ENCODE measurements around the gene NT5DC3. TPM values are rescaled to one million over a fixed set of nuclear protein-coding genes. Genes with fewer than 3 reads are reported as not detected.
"Not testable (repeated sequence)": the region's sequence is repeated elsewhere in the genome, so short reads cannot be mapped to it uniquely, and the experiment has no call there.

Gene NT5DC3
- total and polyA plus RNA-seq, 9 of the 15 experiments (the other 6 are each of a cell fraction or from before 2014, with no cell fraction given) = 6.3 to 33.5 (median 24.5) TPM

DNA sequence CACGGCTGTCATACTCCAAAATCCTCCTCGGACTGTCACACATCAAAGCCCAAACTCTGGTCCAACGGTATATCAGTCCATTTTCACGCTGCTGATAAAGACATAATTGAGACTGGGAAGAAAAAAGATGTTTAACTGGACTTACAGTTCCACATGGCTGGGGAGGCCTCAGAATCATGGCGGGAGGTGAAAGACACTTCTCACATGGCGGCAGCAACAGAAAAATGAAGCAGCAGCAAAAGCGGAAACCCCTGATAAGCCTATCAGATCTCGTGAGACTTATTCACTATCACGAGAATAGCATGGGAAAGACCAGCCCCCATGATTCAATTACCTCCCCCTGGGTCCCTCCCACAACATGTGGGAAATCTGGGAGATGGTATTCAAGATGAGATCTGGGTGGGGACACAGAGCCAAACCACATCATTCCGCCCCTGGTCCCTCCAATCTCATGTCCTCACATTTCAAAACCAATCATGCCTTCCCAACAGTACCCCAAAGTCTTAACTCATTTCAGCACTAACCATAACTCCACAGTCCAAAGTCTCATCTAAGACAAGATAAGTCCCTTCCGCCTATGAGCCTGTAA lies 5.2 kb downstream of the NT5DC3 start (continued):
- TF ChIP-seq, protein P1, sequence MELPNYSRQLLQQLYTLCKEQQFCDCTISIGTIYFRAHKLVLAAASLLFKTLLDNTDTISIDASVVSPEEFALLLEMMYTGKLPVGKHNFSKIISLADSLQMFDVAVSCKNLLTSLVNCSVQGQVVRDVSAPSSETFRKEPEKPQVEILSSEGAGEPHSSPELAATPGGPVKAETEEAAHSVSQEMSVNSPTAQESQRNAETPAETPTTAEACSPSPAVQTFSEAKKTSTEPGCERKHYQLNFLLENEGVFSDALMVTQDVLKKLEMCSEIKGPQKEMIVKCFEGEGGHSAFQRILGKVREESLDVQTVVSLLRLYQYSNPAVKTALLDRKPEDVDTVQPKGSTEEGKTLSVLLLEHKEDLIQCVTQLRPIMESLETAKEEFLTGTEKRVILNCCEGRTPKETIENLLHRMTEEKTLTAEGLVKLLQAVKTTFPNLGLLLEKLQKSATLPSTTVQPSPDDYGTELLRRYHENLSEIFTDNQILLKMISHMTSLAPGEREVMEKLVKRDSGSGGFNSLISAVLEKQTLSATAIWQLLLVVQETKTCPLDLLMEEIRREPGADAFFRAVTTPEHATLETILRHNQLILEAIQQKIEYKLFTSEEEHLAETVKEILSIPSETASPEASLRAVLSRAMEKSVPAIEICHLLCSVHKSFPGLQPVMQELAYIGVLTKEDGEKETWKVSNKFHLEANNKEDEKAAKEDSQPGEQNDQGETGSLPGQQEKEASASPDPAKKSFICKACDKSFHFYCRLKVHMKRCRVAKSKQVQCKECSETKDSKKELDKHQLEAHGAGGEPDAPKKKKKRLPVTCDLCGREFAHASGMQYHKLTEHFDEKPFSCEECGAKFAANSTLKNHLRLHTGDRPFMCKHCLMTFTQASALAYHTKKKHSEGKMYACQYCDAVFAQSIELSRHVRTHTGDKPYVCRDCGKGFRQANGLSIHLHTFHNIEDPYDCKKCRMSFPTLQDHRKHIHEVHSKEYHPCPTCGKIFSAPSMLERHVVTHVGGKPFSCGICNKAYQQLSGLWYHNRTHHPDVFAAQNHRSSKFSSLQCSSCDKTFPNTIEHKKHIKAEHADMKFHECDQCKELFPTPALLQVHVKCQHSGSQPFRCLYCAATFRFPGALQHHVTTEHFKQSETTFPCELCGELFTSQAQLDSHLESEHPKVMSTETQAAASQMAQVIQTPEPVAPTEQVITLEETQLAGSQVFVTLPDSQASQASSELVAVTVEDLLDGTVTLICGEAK (IDR thresholded peaks at IDR 0.05) = peak; percentile 36; the same call in 1 of the 2 replicates
- TF ChIP-seq, protein P1 (CRISPR knock-in tag; IDR thresholded peaks at IDR 0.05) = not testable (repeated sequence)
- TF ChIP-seq MYC (IDR thresholded peaks at IDR 0.05; ENCODE audit: low read depth, low read length) = peak; percentile 97
- peak; percentile 89 for TF ChIP-seq MYC (CRISPR knock-in tag; IDR thresholded peaks at IDR 0.05; ENCODE audit: borderline replicate concordance, low read depth)
- peak; percentile 93 for TF ChIP-seq CHD2 (IDR thresholded peaks at IDR 0.05; ENCODE audit: low read depth, low read length)
- TF ChIP-seq HDAC1 (IDR thresholded peaks at IDR 0.05) = peak in 1 of 2 experiments; percentile 62; a peak in 1 of 4 replicates
- peak; percentile 88 for TF ChIP-seq POLR2B (IDR thresholded peaks at IDR 0.05; ENCODE audit: low read depth, partially characterized antibody)
- TF ChIP-seq MECOM (CRISPR knock-in tag; IDR thresholded peaks at IDR 0.05) = peak; percentile 94
- TF ChIP-seq ZNF584 (CRISPR knock-in tag; IDR thresholded peaks at IDR 0.05; ENCODE audit: low read depth) = 0 out of 2 replicates have a peak, but pooled peaks have one; percentile 50
- TF ChIP-seq CBX3 (IDR thresholded peaks at IDR 0.05; ENCODE audit: borderline replicate concordance in 1 of 2, low read length in 2 of 2) = 0 out of 3 replicates have a peak, but pooled peaks of 1 of the 2 experiments have one; percentile 28
- peak; percentile 85 for TF ChIP-seq L3MBTL2 (IDR thresholded peaks at IDR 0.05)
- 0 out of 2 replicates have a peak, but pooled peaks have one; percentile 31 for TF ChIP-seq HCFC1 (IDR thresholded peaks at IDR 0.05; ENCODE audit: low read depth, low read length)
- peak; percentile 72 for TF ChIP-seq TBP (optimal IDR thresholded peaks at IDR 0.05; ENCODE audit: low read depth, low read length)
- TF ChIP-seq, protein P2, sequence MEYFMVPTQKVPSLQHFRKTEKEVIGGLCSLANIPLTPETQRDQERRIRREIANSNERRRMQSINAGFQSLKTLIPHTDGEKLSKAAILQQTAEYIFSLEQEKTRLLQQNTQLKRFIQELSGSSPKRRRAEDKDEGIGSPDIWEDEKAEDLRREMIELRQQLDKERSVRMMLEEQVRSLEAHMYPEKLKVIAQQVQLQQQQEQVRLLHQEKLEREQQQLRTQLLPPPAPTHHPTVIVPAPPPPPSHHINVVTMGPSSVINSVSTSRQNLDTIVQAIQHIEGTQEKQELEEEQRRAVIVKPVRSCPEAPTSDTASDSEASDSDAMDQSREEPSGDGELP (CRISPR knock-in tag; IDR thresholded peaks at IDR 0.05; ENCODE audit: borderline replicate concordance) = peak; percentile 33; the same call in 1 of the 2 replicates
- peak; percentile 60 for TF ChIP-seq CXXC5 (CRISPR knock-in tag; IDR thresholded peaks at IDR 0.05)
- peak; percentile 22; the same call in 1 of the 2 replicates for TF ChIP-seq TAL1 (IDR thresholded peaks at IDR 0.05)
- peak; percentile 89; the same call in 1 of the 2 replicates for TF ChIP-seq HDAC2 (IDR thresholded peaks at IDR 0.05)
- 0 out of 2 replicates have a peak, but pooled peaks have one; percentile 10 for TF ChIP-seq MTA2 (IDR thresholded peaks at IDR 0.05; ENCODE audit: low read depth)
- 0 out of 2 replicates have a peak, but pooled peaks have one; percentile 18 for TF ChIP-seq ETV5 (CRISPR knock-in tag; IDR thresholded peaks at IDR 0.05; ENCODE audit: low read depth)
